ENCODE results near the gene MMAA.
"Not testable (repeated sequence)": the region's sequence is repeated elsewhere in the genome, so short reads cannot be mapped to it uniquely, and the experiment has no call there.

Gene MMAA

GRCh38 chr4:145635630-145636029, 16.4 kb downstream of the MMAA start:
- DNase-seq = no peak

GRCh38 chr4:145639186-145639698, 20.1 kb downstream of the MMAA start:
- peak in 1 of 3 experiments; percentile 45 for DNase-seq

- not testable (repeated sequence) for DNase-seq
Measured at GRCh38 chr4:145640236-145640635, 21.1 kb downstream of the MMAA start.

GRCh38 chr4:145643295-145643694, 24.1 kb downstream of the MMAA start:
- DNase-seq = no peak

GRCh38 chr4:145644699-145645098, 25.5 kb downstream of the MMAA start:
- peak in 1 of 3 experiments; percentile 6 for DNase-seq

- DNase-seq = no peak
Measured at GRCh38 chr4:145656156-145656555, 37.0 kb downstream of the MMAA start.

GRCh38 chr4:145660064-145660463, 40.9 kb downstream of the MMAA start:
- DNase-seq = no peak

- no peak for DNase-seq
Measured at GRCh38 chr4:145663194-145663593, 44.0 kb downstream of the MMAA start.

- no peak for DNase-seq
Measured at GRCh38 chr4:145665773-145666172, 46.6 kb downstream of the MMAA start.

- no peak for DNase-seq
Measured at GRCh38 chr4:145670422-145670821, 51.2 kb downstream of the MMAA start.

- peak; percentile 45 to 87 (median 80) for DNase-seq
Measured at GRCh38 chr4:145679520-145679919, 60.3 kb downstream of the MMAA start.

- peak in 2 of 3 experiments; percentile 43 to 72 for DNase-seq
Measured at GRCh38 chr4:145679991-145680455, 60.8 kb downstream of the MMAA start, which contains the start of gene C4orf51. TSS of gene C4orf51 (plus strand) at chr4:145680146. CDS start at chr4:145680204, 58 bp downstream.

GRCh38 chr4:145680902-145681301, 61.7 kb downstream of the MMAA start:
- peak in 1 of 3 experiments; percentile 37 for DNase-seq

- DNase-seq = no peak
Measured at GRCh38 chr4:145681518-145681917, 62.3 kb downstream of the MMAA start.

GRCh38 chr4:145681956-145682355, 62.8 kb downstream of the MMAA start:
- no peak for DNase-seq

- DNase-seq = no peak
Measured at GRCh38 chr4:145686991-145687390, 67.8 kb downstream of the MMAA start.

- DNase-seq = no peak
Measured at GRCh38 chr4:145690610-145691009, 71.4 kb downstream of the MMAA start.

GRCh38 chr4:145691416-145691815, 72.2 kb downstream of the MMAA start:
- not testable (repeated sequence) for DNase-seq

GRCh38 chr4:145694929-145695328, 75.7 kb downstream of the MMAA start:
- peak in 1 of 3 experiments; percentile 25 for DNase-seq

GRCh38 chr4:145697332-145697731, 78.1 kb downstream of the MMAA start:
- no peak for DNase-seq

- DNase-seq = no peak
Measured at GRCh38 chr4:145698507-145698906, 79.3 kb downstream of the MMAA start.

GRCh38 chr4:145703850-145704497, 84.8 kb downstream of the MMAA start:
- no peak for DNase-seq

GRCh38 chr4:145709336-145709735, 90.2 kb downstream of the MMAA start:
- peak; percentile 56 to 77 (median 58) for DNase-seq
